Type B pancreatic cell (in vitro differentiated cells): ENCODE data around the gene PRDM16. TPM values are rescaled to one million over a fixed set of nuclear protein-coding genes. Genes with fewer than 3 reads are reported as not detected.

Experiments
- DNase-seq: peaks from one replicate; pipeline ENCODE4 v3.0.0; 2021; ENCODE audit warnings: mixed read lengths; ENCODE audit not compliant: unreplicated experiment; ENCODE audit errors: extremely low spot score
- H3K27ac Mint-ChIP-seq: 2 replicates; pipeline ENCODE4 v1.8.0; 2021; ENCODE audit warnings: mild to moderate bottlenecking, mixed read lengths
- H3K27me3 Mint-ChIP-seq: 2 replicates; pipeline ENCODE4 v1.8.0; 2021; ENCODE audit warnings: mixed read lengths
- H3K36me3 Mint-ChIP-seq: 2 replicates; pipeline ENCODE4 v1.8.0; 2021; ENCODE audit warnings: mixed read lengths
- H3K4me1 Mint-ChIP-seq: one replicate; pipeline ENCODE4 v1.8.0; 2021; ENCODE audit warnings: mixed read lengths; ENCODE audit not compliant: unreplicated experiment
- H3K4me3 Mint-ChIP-seq: 2 replicates; pipeline ENCODE4 v1.8.0; 2021; ENCODE audit warnings: mild to moderate bottlenecking, mixed read lengths
- H3K9me3 Mint-ChIP-seq: 2 replicates; pipeline ENCODE4 v1.8.0; 2021; ENCODE audit warnings: mixed read lengths
- total RNA-seq: library from RNA; stranded (reverse); gene quantifications from 2 replicates; pipeline ENCODE4 v1.2.1, GENCODE V29; 2021; ENCODE audit warnings: low replicate concordance
- TF ChIP-seq, protein P1 (sequence below): fragments of 200-600 bp; sonication (generic); conservative IDR thresholded peaks from 2 replicates; pipeline ENCODE4 v1.5.0; 2021; ENCODE audit warnings: antibody characterized with exemption, mild to moderate bottlenecking

The PRDM16 gene
- total RNA-seq, 1 donor from 2014 or later = 23.6 TPM

- Mint-ChIP-seq H3K4me1 (peaks cover 38% of the 10 kb centered on the region), H3K27me3 (peaks cover 24% of the 10 kb centered on the region), H3K27ac (no peak overlapping the region), H3K36me3 (no peaks in the 10 kb centered on the region), H3K9me3 (no peaks in the 10 kb centered on the region), H3K4me3 (peak overlapping the region; percentile 57)
- DNase-seq = no peak
- TF ChIP-seq, protein P1, sequence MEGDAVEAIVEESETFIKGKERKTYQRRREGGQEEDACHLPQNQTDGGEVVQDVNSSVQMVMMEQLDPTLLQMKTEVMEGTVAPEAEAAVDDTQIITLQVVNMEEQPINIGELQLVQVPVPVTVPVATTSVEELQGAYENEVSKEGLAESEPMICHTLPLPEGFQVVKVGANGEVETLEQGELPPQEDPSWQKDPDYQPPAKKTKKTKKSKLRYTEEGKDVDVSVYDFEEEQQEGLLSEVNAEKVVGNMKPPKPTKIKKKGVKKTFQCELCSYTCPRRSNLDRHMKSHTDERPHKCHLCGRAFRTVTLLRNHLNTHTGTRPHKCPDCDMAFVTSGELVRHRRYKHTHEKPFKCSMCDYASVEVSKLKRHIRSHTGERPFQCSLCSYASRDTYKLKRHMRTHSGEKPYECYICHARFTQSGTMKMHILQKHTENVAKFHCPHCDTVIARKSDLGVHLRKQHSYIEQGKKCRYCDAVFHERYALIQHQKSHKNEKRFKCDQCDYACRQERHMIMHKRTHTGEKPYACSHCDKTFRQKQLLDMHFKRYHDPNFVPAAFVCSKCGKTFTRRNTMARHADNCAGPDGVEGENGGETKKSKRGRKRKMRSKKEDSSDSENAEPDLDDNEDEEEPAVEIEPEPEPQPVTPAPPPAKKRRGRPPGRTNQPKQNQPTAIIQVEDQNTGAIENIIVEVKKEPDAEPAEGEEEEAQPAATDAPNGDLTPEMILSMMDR = no peak
These were observed 114.8 kb downstream of the PRDM16 start for GRCh38 chr1:3183813-3184212.

DNA sequence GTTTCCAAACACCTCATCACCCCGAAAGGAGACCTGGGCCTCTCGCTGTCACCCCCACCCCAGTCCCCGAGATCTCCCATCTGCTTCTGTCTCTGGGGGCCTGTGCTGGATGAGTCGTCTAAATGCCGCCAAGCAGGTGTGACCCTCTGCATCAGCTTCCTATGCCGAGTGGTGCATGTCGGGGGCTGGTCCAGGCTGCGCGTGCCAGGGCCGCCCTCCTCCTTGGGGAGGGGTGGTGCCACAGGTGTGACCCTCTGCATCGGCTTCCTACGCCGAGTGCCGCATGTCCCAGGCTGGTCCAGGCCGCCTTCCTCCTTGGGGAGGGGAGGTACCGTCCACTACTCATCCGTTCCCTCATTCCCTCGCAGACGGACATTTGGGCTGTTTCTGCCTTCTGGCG is 115.7 kb downstream of the PRDM16 start:
- Mint-ChIP-seq H3K9me3 (no peaks in the 10 kb centered on the region), H3K36me3 (no peaks in the 10 kb centered on the region), H3K27me3 (peaks cover 26% of the 10 kb centered on the region), H3K4me3 (no peak overlapping the region), H3K4me1 (peaks cover 41% of the 10 kb centered on the region), H3K27ac (peak overlapping the region; percentile 21)
- no peak for DNase-seq
- TF ChIP-seq, protein P1 = no peak

- Mint-ChIP-seq H3K27me3 (peaks cover 25% of the 10 kb centered on the region), H3K4me1 (peaks cover 46% of the 10 kb centered on the region), H3K27ac (peak overlapping the region; percentile 79), H3K4me3 (peak overlapping the region; percentile 70), H3K9me3 (no peaks in the 10 kb centered on the region), H3K36me3 (no peaks in the 10 kb centered on the region)
- TF ChIP-seq, protein P1 = no peak
- no peak for DNase-seq
These were observed 117.0 kb downstream of the PRDM16 start for GRCh38 chr1:3185896-3186525.

- Mint-ChIP-seq H3K9me3 (no peaks in the 10 kb centered on the region), H3K36me3 (no peaks in the 10 kb centered on the region), H3K27ac (peak overlapping the region; percentile 79), H3K27me3 (peaks cover 30% of the 10 kb centered on the region), H3K4me1 (peaks cover 47% of the 10 kb centered on the region), H3K4me3 (peak overlapping the region; percentile 70)
- TF ChIP-seq, protein P1 = no peak
- DNase-seq = no peak
These were observed 117.5 kb downstream of the PRDM16 start for GRCh38 chr1:3186526-3186921.

- TF ChIP-seq, protein P1 = no peak
- Mint-ChIP-seq H3K27ac (peak overlapping the region; percentile 70), H3K4me1 (peaks cover 47% of the 10 kb centered on the region), H3K9me3 (no peaks in the 10 kb centered on the region), H3K27me3 (peaks cover 32% of the 10 kb centered on the region), H3K36me3 (no peaks in the 10 kb centered on the region), H3K4me3 (no peak overlapping the region)
- DNase-seq = no peak
These were observed 118.6 kb downstream of the PRDM16 start for GRCh38 chr1:3187415-3188149.
